ENCODE data around the gene LCE1F. TPM values are rescaled to one million over a fixed set of nuclear protein-coding genes. Genes with fewer than 3 reads are reported as not detected.

LCE1F gene
- total RNA-seq, 1 donor from 2014 or later, result not detected

DNA sequence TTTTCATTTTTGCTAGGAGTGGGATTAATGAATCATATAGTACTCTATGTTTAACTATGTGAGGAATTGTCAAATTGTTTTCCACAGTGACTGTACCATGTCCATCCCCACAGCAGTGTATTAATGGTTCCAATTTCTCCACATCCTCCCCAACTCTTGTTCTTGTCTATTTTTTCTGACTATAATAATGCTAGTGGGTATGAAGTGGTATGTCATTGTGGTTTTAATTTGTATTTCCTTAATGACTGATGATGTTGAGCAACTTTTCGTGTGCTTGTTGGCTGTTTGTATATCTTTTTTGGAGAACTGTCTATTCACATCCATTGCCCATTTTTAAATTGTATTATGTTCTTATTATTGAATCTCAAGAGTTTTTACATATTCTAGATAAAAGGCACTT is 27.1 kb upstream of the LCE1F start:
- Mint-ChIP-seq H3K36me3 (ENCODE audit: insufficient read depth) (peaks cover 5% of the 10 kb centered on the region), H3K27me3 (no peaks in the 10 kb centered on the region), H3K4me1 (ENCODE audit: low read depth) (no peaks in the 10 kb centered on the region), H3K9me3 (ENCODE audit: low read depth) (peaks cover 67% of the 10 kb centered on the region), H3K4me3 (ENCODE audit: low read depth) (no peak overlapping the region), H3K27ac (no peak overlapping the region)
- TF ChIP-seq, protein P1, sequence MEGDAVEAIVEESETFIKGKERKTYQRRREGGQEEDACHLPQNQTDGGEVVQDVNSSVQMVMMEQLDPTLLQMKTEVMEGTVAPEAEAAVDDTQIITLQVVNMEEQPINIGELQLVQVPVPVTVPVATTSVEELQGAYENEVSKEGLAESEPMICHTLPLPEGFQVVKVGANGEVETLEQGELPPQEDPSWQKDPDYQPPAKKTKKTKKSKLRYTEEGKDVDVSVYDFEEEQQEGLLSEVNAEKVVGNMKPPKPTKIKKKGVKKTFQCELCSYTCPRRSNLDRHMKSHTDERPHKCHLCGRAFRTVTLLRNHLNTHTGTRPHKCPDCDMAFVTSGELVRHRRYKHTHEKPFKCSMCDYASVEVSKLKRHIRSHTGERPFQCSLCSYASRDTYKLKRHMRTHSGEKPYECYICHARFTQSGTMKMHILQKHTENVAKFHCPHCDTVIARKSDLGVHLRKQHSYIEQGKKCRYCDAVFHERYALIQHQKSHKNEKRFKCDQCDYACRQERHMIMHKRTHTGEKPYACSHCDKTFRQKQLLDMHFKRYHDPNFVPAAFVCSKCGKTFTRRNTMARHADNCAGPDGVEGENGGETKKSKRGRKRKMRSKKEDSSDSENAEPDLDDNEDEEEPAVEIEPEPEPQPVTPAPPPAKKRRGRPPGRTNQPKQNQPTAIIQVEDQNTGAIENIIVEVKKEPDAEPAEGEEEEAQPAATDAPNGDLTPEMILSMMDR (IDR thresholded peaks at IDR 0.05; ENCODE audit: unreplicated experiment), result no peak
- DNase-seq (ENCODE audit: low spot score, unreplicated experiment), result no peak

DNA sequence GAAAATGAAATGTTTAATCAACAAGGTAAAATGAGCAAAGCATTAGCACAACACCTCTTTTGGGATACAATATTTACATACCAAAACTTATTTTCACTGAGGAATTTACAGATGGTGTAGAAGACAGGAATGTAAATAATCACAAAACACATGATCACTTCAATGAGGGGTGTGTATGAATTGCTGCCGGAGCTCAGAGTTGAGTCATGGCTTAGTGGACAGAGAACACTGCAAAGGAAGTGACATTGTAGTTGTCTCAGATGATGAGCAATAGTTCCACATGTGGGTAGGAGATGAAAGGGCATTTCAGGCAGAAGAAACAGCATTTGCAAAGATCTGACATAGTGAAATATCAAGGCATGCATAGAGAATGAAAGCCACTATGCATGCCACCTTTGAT is 22.7 kb upstream of the LCE1F start:
- no peaks in the 10 kb centered on the region for H3K27me3 Mint-ChIP-seq
- H3K27ac Mint-ChIP-seq, result no peak overlapping the region
- H3K4me3 Mint-ChIP-seq (ENCODE audit: low read depth), result no peak overlapping the region
- DNase-seq (ENCODE audit: low spot score, unreplicated experiment), result no peak
- peaks cover 3% of the 10 kb centered on the region for H3K36me3 Mint-ChIP-seq (ENCODE audit: insufficient read depth)
- TF ChIP-seq, protein P1 (IDR thresholded peaks at IDR 0.05; ENCODE audit: unreplicated experiment), result no peak
- no peaks in the 10 kb centered on the region for H3K4me1 Mint-ChIP-seq (ENCODE audit: low read depth)
- H3K9me3 Mint-ChIP-seq (ENCODE audit: low read depth), result peaks cover 72% of the 10 kb centered on the region

DNA sequence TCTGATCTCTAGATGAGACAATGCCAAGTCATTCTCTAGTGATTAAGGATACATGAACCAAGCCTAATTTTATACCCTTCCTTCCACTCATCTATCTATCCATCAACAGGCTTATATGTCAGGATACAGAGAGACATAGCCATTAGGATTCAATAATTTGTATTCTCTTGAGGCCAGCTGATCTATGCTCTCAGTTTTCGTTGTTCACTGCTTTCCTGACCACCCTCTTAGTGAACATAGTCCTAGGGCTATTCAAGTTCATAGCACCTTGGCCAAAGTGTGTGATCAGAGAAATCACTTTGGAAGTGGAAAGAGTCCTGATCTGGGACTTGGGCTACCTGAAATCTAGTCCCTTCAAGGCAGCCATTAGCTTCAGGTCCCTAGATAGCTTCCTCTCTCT is 21.4 kb upstream of the LCE1F start:
- Mint-ChIP-seq H3K9me3 (ENCODE audit: low read depth) (peaks cover 73% of the 10 kb centered on the region), H3K27ac (no peak overlapping the region), H3K36me3 (ENCODE audit: insufficient read depth) (peaks cover 2% of the 10 kb centered on the region), H3K4me3 (ENCODE audit: low read depth) (no peak overlapping the region), H3K4me1 (ENCODE audit: low read depth) (no peaks in the 10 kb centered on the region), H3K27me3 (no peaks in the 10 kb centered on the region)
- TF ChIP-seq, protein P1 (IDR thresholded peaks at IDR 0.05; ENCODE audit: unreplicated experiment), result no peak
- DNase-seq (ENCODE audit: low spot score, unreplicated experiment), result no peak

DNA sequence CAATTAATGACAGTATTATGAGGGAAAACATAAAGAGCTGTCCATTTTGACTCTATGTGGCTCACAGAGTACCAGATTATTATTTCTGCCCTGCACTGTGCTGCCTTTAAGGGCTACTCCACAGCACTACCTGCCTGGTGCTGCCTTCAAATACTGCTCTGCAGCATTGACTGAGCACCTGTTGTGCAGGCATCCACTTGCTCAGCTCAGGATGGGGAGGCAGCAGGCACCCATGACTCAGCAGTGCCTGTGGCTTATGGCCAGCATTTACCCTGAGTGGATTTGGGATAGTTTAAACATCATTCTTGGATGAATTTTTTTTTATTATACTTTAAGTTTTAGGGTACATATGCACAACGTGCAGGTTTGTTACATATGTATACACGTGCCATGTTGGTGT is 18.1 kb upstream of the LCE1F start:
- Mint-ChIP-seq H3K27ac (no peak overlapping the region), H3K27me3 (no peaks in the 10 kb centered on the region), H3K4me1 (ENCODE audit: low read depth) (no peaks in the 10 kb centered on the region), H3K9me3 (ENCODE audit: low read depth) (peaks cover 73% of the 10 kb centered on the region), H3K4me3 (ENCODE audit: low read depth) (no peak overlapping the region), H3K36me3 (ENCODE audit: insufficient read depth) (peaks cover 2% of the 10 kb centered on the region)
- TF ChIP-seq, protein P1 (IDR thresholded peaks at IDR 0.05; ENCODE audit: unreplicated experiment), result no peak
- DNase-seq (ENCODE audit: low spot score, unreplicated experiment), result no peak

DNA sequence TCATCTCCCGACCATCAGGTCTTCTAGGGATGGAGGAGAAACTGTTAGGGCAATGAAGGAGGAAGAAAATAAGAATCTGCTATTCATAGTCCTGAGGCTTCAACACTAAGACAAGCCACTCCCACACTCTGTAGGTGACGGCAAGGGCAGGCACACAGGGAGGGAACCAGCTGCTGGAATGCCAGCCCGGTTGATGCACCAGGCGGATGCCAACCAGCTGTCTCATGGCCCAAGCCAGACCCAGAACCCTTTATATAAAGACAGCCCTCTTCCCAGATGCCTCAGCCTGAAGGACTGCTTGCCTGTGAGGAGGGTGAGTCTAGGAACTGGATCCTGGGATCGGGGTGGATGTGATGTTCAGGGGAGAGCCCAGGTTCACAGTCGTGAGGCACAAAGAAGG is 17.2 kb upstream of the LCE1F start, which contains the start of gene KPRP:
Gene KPRP, plus strand, starts transcription at position 279 of the 400 bp plus-strand sequence. CDS start 1,564 bp downstream, outside the sequence.
- Mint-ChIP-seq H3K36me3 (ENCODE audit: insufficient read depth) (peaks cover 4% of the 10 kb centered on the region), H3K4me1 (ENCODE audit: low read depth) (no peaks in the 10 kb centered on the region), H3K4me3 (ENCODE audit: low read depth) (no peak within 1 kb of the TSS), H3K27ac (no peak within 1 kb of the TSS), H3K27me3 (no peaks in the 10 kb centered on the region), H3K9me3 (ENCODE audit: low read depth) (peaks cover 73% of the 10 kb centered on the region)
- DNase-seq (ENCODE audit: low spot score, unreplicated experiment), result no peak
- TF ChIP-seq, protein P1 (IDR thresholded peaks at IDR 0.05; ENCODE audit: unreplicated experiment), result no peak
